Measurements from ENCODE around the gene UFSP1. TPM values are rescaled to one million over a fixed set of nuclear protein-coding genes. Genes with fewer than 3 reads are reported as not detected.
"Not testable (repeated sequence)": the region's sequence is repeated elsewhere in the genome, so short reads cannot be mapped to it uniquely, and the experiment has no call there.

The UFSP1 gene
- polyA plus RNA-seq, 1 donor from 2014 or later: 2.4 TPM

- Histone ChIP-seq H3K9me3 (ENCODE audit: low read length) (no peaks in the 10 kb centered on the region), H3K36me3 (ENCODE audit: insufficient read depth, low read length) (no peaks in the 10 kb centered on the region), H3K9ac (ENCODE audit: low read length) (no peak overlapping the region), H3K27ac (ENCODE audit: low read length) (no peak overlapping the region), H3K27me3 (ENCODE audit: insufficient read depth, low read depth, low read length) (no peaks in the 10 kb centered on the region), H4K20me1 (ENCODE audit: insufficient read depth) (no peaks in the 10 kb centered on the region), H3K4me3 (ENCODE audit: low read length) (no peak overlapping the region), H2AFZ (ENCODE audit: low read depth, low read length) (no peak overlapping the region), H3K4me2 (ENCODE audit: low read length) (no peak overlapping the region), H3K9me2 (ENCODE audit: insufficient read depth, low read length) (no peaks in the 10 kb centered on the region), H3K79me2 (replicated peaks; ENCODE audit: insufficient read depth, low read length) (no peaks in the 10 kb centered on the region), H3F3A (ENCODE audit: insufficient read depth, low read length, poor library complexity, severe bottlenecking) (no peaks in the 10 kb centered on the region)
- TF ChIP-seq SMC3 (conservative IDR thresholded peaks at IDR 0.05; ENCODE audit: poor library complexity) (no peak), RAD21 (conservative IDR thresholded peaks at IDR 0.05) (no peak), MXI1 (conservative IDR thresholded peaks at IDR 0.05; ENCODE audit: poor library complexity, severe bottlenecking) (no peak), POLR2AphosphoS5 (IDR thresholded peaks at IDR 0.05) (no peak), REST (IDR thresholded peaks at IDR 0.05; ENCODE audit: borderline replicate concordance) (no peak), TAF1 (IDR thresholded peaks at IDR 0.05; ENCODE audit: low read depth) (no peak), EP300 (conservative IDR thresholded peaks at IDR 0.05; ENCODE audit: poor library complexity, severe bottlenecking) (no peak)
These were observed 34.0 kb downstream of the UFSP1 start for GRCh38 chr7:100855515-100855914.

- H3K9me3 ChIP-seq (ENCODE audit: low read length); H4K20me1 ChIP-seq (ENCODE audit: insufficient read depth); H2AFZ ChIP-seq (ENCODE audit: low read depth, low read length); H3K27ac ChIP-seq (ENCODE audit: low read length); H3K9me2 ChIP-seq (ENCODE audit: insufficient read depth, low read length); H3K4me3 ChIP-seq (ENCODE audit: low read length); H3F3A ChIP-seq (ENCODE audit: insufficient read depth, low read length, poor library complexity, severe bottlenecking); H3K4me2 ChIP-seq (ENCODE audit: low read length); H3K9ac ChIP-seq (ENCODE audit: low read length); H3K36me3 ChIP-seq (ENCODE audit: insufficient read depth, low read length); H3K79me2 ChIP-seq (replicated peaks; ENCODE audit: insufficient read depth, low read length); H3K27me3 ChIP-seq (ENCODE audit: insufficient read depth, low read depth, low read length): not testable (repeated sequence)
These were observed 34.6 kb downstream of the UFSP1 start for GRCh38 chr7:100854899-100855298.

- no peak overlapping the region for H3K4me3 ChIP-seq (ENCODE audit: low read length)
- H3K36me3 ChIP-seq (ENCODE audit: insufficient read depth, low read length): no peaks in the 10 kb centered on the region
- H3K4me2 ChIP-seq (ENCODE audit: low read length): no peak overlapping the region
- TF ChIP-seq EZH2 (IDR thresholded peaks at IDR 0.05; ENCODE audit: borderline replicate concordance, insufficient read depth, low read length, poor library complexity, severe bottlenecking): no peak
- no peak overlapping the region for H3K27ac ChIP-seq (ENCODE audit: low read length)
- no peaks in the 10 kb centered on the region for H3K9me2 ChIP-seq (ENCODE audit: insufficient read depth, low read length)
- no peaks in the 10 kb centered on the region for H4K20me1 ChIP-seq (ENCODE audit: insufficient read depth)
- no peaks in the 10 kb centered on the region for H3F3A ChIP-seq (ENCODE audit: insufficient read depth, low read length, poor library complexity, severe bottlenecking)
- no peak overlapping the region for H2AFZ ChIP-seq (ENCODE audit: low read depth, low read length)
- no peaks in the 10 kb centered on the region for H3K9me3 ChIP-seq (ENCODE audit: low read length)
- H3K79me2 ChIP-seq (replicated peaks; ENCODE audit: insufficient read depth, low read length): no peaks in the 10 kb centered on the region
- no peaks in the 10 kb centered on the region for H3K27me3 ChIP-seq (ENCODE audit: insufficient read depth, low read depth, low read length)
- H3K9ac ChIP-seq (ENCODE audit: low read length): no peak overlapping the region
These were observed 35.2 kb downstream of the UFSP1 start for GRCh38 chr7:100854146-100854895.
